WTC11 (cell line): ENCODE data around the gene MARCHF11.

Experiments used
- FOXK1 ChIP-seq: sonication (generic); formaldehyde crosslinking; IDR thresholded peaks from 2 replicates; pipeline ENCODE4 v1.8.0; 2022; ENCODE audit warnings: mild to moderate bottlenecking, moderate library complexity, missing genetic modification reagents
- FOXP4 ChIP-seq: sonication (generic); formaldehyde crosslinking; IDR thresholded peaks from 2 replicates; pipeline ENCODE4 v1.8.0; 2022; ENCODE audit warnings: mild to moderate bottlenecking, missing genetic modification reagents
- IRF2 ChIP-seq: sonication (generic); formaldehyde crosslinking; IDR thresholded peaks from 2 replicates; pipeline ENCODE4 v1.8.0; 2022; ENCODE audit warnings: low read depth, missing genetic modification reagents, borderline replicate concordance
- JAZF1 ChIP-seq: fragments of 250-450 bp; sonication (Bioruptor Pico); IDR thresholded peaks from 2 replicates; pipeline ENCODE4 v1.9.0; 2021; ENCODE audit warnings: moderate library complexity, mild to moderate bottlenecking, inconsistent platforms
- USF2 ChIP-seq: sonication (generic); formaldehyde crosslinking; IDR thresholded peaks from 2 replicates; pipeline ENCODE4 v1.8.1; 2023; ENCODE audit warnings: mild to moderate bottlenecking, missing genetic modification reagents, moderate library complexity
- TF ChIP-seq, protein P1 (sequence below): fragments of 200-600 bp; IDR thresholded peaks from 2 replicates; pipeline ENCODE4 v1.8.0; 2022; ENCODE audit warnings: antibody characterized with exemption
- TF ChIP-seq, protein P2 (sequence below): sonication (generic); formaldehyde crosslinking; IDR thresholded peaks from 2 replicates; pipeline ENCODE4 v1.8.1; 2023; ENCODE audit warnings: mild to moderate bottlenecking, missing genetic modification reagents

DNA sequence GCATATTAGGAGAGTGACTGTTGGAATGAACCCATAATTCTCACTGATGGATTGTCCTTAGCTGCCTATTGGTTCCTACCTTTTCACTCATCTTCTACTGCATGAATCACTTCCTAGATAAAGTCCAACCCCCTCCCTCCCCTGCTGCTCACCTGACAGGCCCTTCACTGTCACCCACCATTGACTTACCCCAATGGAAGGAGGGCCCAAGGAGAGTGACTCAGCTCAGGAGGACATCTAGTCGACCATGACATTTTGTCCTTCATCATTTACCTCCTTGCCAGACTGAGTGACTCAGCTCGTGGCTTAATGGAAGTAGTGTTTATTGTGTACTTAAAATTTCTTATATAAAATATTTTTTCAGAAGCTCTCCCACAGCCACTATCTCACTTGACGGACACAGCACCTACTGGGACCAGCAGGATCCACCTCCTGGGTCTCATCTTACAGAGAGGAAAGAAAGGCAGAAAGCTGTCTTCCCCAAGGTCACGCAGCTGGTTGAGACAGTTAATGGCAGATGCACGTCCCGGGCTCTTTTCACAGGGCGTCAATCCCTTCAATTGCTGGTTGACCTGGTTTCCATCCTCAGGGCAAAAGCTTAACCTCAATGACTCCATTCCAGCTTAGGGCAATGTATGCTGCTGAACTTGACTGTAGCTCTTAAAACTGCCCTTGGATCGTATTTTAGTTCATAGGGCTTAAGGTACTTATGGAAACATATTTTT, 142.3 kb downstream of the MARCHF11 start:
- TF ChIP-seq, protein P1, sequence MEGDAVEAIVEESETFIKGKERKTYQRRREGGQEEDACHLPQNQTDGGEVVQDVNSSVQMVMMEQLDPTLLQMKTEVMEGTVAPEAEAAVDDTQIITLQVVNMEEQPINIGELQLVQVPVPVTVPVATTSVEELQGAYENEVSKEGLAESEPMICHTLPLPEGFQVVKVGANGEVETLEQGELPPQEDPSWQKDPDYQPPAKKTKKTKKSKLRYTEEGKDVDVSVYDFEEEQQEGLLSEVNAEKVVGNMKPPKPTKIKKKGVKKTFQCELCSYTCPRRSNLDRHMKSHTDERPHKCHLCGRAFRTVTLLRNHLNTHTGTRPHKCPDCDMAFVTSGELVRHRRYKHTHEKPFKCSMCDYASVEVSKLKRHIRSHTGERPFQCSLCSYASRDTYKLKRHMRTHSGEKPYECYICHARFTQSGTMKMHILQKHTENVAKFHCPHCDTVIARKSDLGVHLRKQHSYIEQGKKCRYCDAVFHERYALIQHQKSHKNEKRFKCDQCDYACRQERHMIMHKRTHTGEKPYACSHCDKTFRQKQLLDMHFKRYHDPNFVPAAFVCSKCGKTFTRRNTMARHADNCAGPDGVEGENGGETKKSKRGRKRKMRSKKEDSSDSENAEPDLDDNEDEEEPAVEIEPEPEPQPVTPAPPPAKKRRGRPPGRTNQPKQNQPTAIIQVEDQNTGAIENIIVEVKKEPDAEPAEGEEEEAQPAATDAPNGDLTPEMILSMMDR: no peak
- TF ChIP-seq IRF2 (CRISPR knock-in tag) (no peak), USF2 (CRISPR knock-in tag) (no peak), FOXP4 (no peak), JAZF1 (CRISPR knock-in tag) (no peak), FOXK1 (CRISPR knock-in tag) (no peak)
- TF ChIP-seq, protein P2, sequence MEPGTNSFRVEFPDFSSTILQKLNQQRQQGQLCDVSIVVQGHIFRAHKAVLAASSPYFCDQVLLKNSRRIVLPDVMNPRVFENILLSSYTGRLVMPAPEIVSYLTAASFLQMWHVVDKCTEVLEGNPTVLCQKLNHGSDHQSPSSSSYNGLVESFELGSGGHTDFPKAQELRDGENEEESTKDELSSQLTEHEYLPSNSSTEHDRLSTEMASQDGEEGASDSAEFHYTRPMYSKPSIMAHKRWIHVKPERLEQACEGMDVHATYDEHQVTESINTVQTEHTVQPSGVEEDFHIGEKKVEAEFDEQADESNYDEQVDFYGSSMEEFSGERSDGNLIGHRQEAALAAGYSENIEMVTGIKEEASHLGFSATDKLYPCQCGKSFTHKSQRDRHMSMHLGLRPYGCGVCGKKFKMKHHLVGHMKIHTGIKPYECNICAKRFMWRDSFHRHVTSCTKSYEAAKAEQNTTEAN (CRISPR knock-in tag): no peak
